ENCODE measurements around the gene CABP1.

The CABP1 gene

GRCh38 chr12:120654656-120655055 is 14.2 kb downstream of the CABP1 start:
- Histone ChIP-seq H3K27ac (no peak overlapping the region), H2AFZ (ENCODE audit: low read depth) (no peak overlapping the region), H3K9ac (no peak overlapping the region)

GRCh38 chr12:120656008-120656407 is 15.6 kb downstream of the CABP1 start:
- no peak overlapping the region for H3K27ac ChIP-seq
- H4K20me1 ChIP-seq (ENCODE audit: insufficient read depth): no peaks in the 10 kb centered on the region
- no peaks in the 10 kb centered on the region for H3K36me3 ChIP-seq (ENCODE audit: insufficient read depth)
- H3K79me2 ChIP-seq (ENCODE audit: insufficient read depth, low read depth): no peaks in the 10 kb centered on the region
- no peak for TF ChIP-seq CTCF (conservative IDR thresholded peaks at IDR 0.05; ENCODE audit: low read depth, low read length)
- H2AFZ ChIP-seq (ENCODE audit: low read depth): no peak overlapping the region
- H3K4me2 ChIP-seq: no peak overlapping the region
- no peaks in the 10 kb centered on the region for H3K4me1 ChIP-seq (ENCODE audit: low read depth, poor library complexity, severe bottlenecking)
- H3K9ac ChIP-seq: no peak overlapping the region
- H3K4me3 ChIP-seq (IDR thresholded peaks at IDR 0.05; ENCODE audit: insufficient read depth, low read depth, low read length): no peak overlapping the region
- no peaks in the 10 kb centered on the region; the same call in 1 of the 2 replicates for H3K27me3 ChIP-seq (ENCODE audit: insufficient read depth, low read depth)

More at GRCh38 chr12:120654656-120655055, 14.2 kb downstream of the CABP1 start:
- Histone ChIP-seq H4K20me1 (ENCODE audit: insufficient read depth) (no peaks in the 10 kb centered on the region), H3K36me3 (ENCODE audit: insufficient read depth) (no peaks in the 10 kb centered on the region), H3K4me1 (ENCODE audit: low read depth, poor library complexity, severe bottlenecking) (no peaks in the 10 kb centered on the region), H3K4me2 (no peak overlapping the region), H3K79me2 (ENCODE audit: insufficient read depth, low read depth) (no peaks in the 10 kb centered on the region), H3K27me3 (ENCODE audit: insufficient read depth, low read depth) (no peaks in the 10 kb centered on the region; the same call in 1 of the 2 replicates), H3K4me3 (IDR thresholded peaks at IDR 0.05; ENCODE audit: insufficient read depth, low read depth, low read length) (no peak overlapping the region)
- TF ChIP-seq CTCF (conservative IDR thresholded peaks at IDR 0.05; ENCODE audit: low read depth, low read length): no peak

- Histone ChIP-seq H3K27me3 (ENCODE audit: insufficient read depth, low read depth) (no peaks in the 10 kb centered on the region), H3K4me2 (no peak overlapping the region), H3K4me3 (IDR thresholded peaks at IDR 0.05; ENCODE audit: insufficient read depth, low read depth, low read length) (no peak overlapping the region), H3K36me3 (ENCODE audit: insufficient read depth) (no peaks in the 10 kb centered on the region), H4K20me1 (ENCODE audit: insufficient read depth) (no peaks in the 10 kb centered on the region), H3K9ac (no peak overlapping the region), H3K79me2 (ENCODE audit: insufficient read depth, low read depth) (no peaks in the 10 kb centered on the region), H3K4me1 (ENCODE audit: low read depth, poor library complexity, severe bottlenecking) (no peaks in the 10 kb centered on the region), H2AFZ (ENCODE audit: low read depth) (no peak overlapping the region), H3K27ac (no peak overlapping the region)
- TF ChIP-seq CTCF (conservative IDR thresholded peaks at IDR 0.05; ENCODE audit: low read depth, low read length): no peak
Measured at GRCh38 chr12:120658286-120659150, 18.1 kb downstream of the CABP1 start.

- H3K27ac ChIP-seq: no peak overlapping the region
- H3K9ac ChIP-seq: no peak overlapping the region
- H3K27me3 ChIP-seq (ENCODE audit: insufficient read depth, low read depth): no peaks in the 10 kb centered on the region
- no peak overlapping the region for H3K4me2 ChIP-seq
- no peaks in the 10 kb centered on the region for H3K79me2 ChIP-seq (ENCODE audit: insufficient read depth, low read depth)
- H3K4me3 ChIP-seq (IDR thresholded peaks at IDR 0.05; ENCODE audit: insufficient read depth, low read depth, low read length): no peak overlapping the region
- no peaks in the 10 kb centered on the region for H3K36me3 ChIP-seq (ENCODE audit: insufficient read depth)
- H3K4me1 ChIP-seq (ENCODE audit: low read depth, poor library complexity, severe bottlenecking): no peaks in the 10 kb centered on the region
- TF ChIP-seq CTCF (conservative IDR thresholded peaks at IDR 0.05; ENCODE audit: low read depth, low read length): no peak
- H2AFZ ChIP-seq (ENCODE audit: low read depth): no peak overlapping the region
- H4K20me1 ChIP-seq (ENCODE audit: insufficient read depth): no peaks in the 10 kb centered on the region
Measured at GRCh38 chr12:120659151-120659525, 18.7 kb downstream of the CABP1 start.

All from KMS-11 (cell line).